H9 (cell line): ENCODE measurements around the gene LMF2. TPM values are rescaled to one million over a fixed set of nuclear protein-coding genes. Genes with fewer than 3 reads are reported as not detected.

Source experiments
- DNase-seq: peaks from one replicate; pipeline ENCODE4 v3.0.0-alpha.2; 2017
- H2AFZ ChIP-seq: one replicate; pipeline ENCODE4 v1.6.1; 2013; ENCODE audit warnings: mild to moderate bottlenecking, low read length, control low read depth, moderate library complexity
- H2AK5ac ChIP-seq: 2 replicates; pipeline ENCODE4 v1.6.1; 2013; ENCODE audit warnings: low read length, control low read depth, mixed read lengths; ENCODE audit not compliant: insufficient read length
- H2BK120ac ChIP-seq: one replicate; pipeline ENCODE4 v1.6.1; 2013; ENCODE audit warnings: low read depth, mild to moderate bottlenecking, low read length, control low read depth, inconsistent platforms; ENCODE audit not compliant: poor library complexity, severe bottlenecking
- H2BK12ac ChIP-seq: 2 replicates; pipeline ENCODE4 v1.6.1; 2013; ENCODE audit warnings: low read length, control low read depth, mixed read lengths, low read depth; ENCODE audit not compliant: insufficient read length
- H2BK15ac ChIP-seq: 2 replicates; pipeline ENCODE4 v1.6.1; 2013; ENCODE audit warnings: low read depth, low read length, control low read depth
- H2BK20ac ChIP-seq: one replicate; pipeline ENCODE4 v1.6.1; 2013; ENCODE audit warnings: low read depth, mild to moderate bottlenecking, low read length, control low read depth, inconsistent platforms; ENCODE audit not compliant: poor library complexity, severe bottlenecking
- H2BK5ac ChIP-seq: 2 replicates; pipeline ENCODE4 v1.6.1; 2013; ENCODE audit warnings: low read length, control low read depth, mixed read lengths; ENCODE audit not compliant: insufficient read length
- H3K14ac ChIP-seq: 2 replicates; pipeline ENCODE4 v1.6.1; 2013; ENCODE audit warnings: low read length, control low read depth; ENCODE audit not compliant: insufficient read depth
- H3K18ac ChIP-seq: 2 replicates; pipeline ENCODE4 v1.6.1; 2013; ENCODE audit warnings: low read depth, mild to moderate bottlenecking, mixed read lengths, low read length, control low read depth; ENCODE audit not compliant: insufficient read length
- H3K23ac ChIP-seq: 2 replicates; pipeline ENCODE4 v1.6.1; 2013; ENCODE audit warnings: low read length, control low read depth, mixed read lengths, low read depth; ENCODE audit not compliant: insufficient read length
- H3K23me2 ChIP-seq: 2 replicates; pipeline ENCODE4 v1.6.1; 2013; ENCODE audit warnings: low read depth, mild to moderate bottlenecking, mixed read lengths, low read length, control low read depth; ENCODE audit not compliant: insufficient read length, poor library complexity, severe bottlenecking
- H3K27ac ChIP-seq: 2 replicates; pipeline ENCODE4 v1.5.1; 2013; ENCODE audit warnings: low read length, control low read depth, mixed read lengths, low read depth; ENCODE audit not compliant: insufficient read length
- H3K27me3 ChIP-seq: 2 replicates; pipeline ENCODE4 v1.6.1; 2013; ENCODE audit warnings: low read length, control low read depth, inconsistent platforms; ENCODE audit not compliant: insufficient read depth
- H3K4ac ChIP-seq: 2 replicates; pipeline ENCODE4 v1.6.1; 2013; ENCODE audit warnings: low read depth, mild to moderate bottlenecking, control low read depth, inconsistent platforms, low read length, moderate library complexity
- H3K4me1 ChIP-seq: 2 replicates; pipeline ENCODE4 v1.6.1; 2013; ENCODE audit warnings: low read length, control low read depth, inconsistent platforms; ENCODE audit not compliant: insufficient read depth
- H3K4me2 ChIP-seq: 2 replicates; pipeline ENCODE4 v1.6.1; 2013; ENCODE audit warnings: low read length, control low read depth, mixed read lengths; ENCODE audit not compliant: insufficient read length, insufficient read depth
- H3K56ac ChIP-seq: 2 replicates; pipeline ENCODE4 v1.6.1; 2013; ENCODE audit warnings: low read depth, mild to moderate bottlenecking, mixed read lengths, low read length, control low read depth; ENCODE audit not compliant: insufficient read length
- H3K79me1 ChIP-seq: 2 replicates; pipeline ENCODE4 v1.6.1; 2013; ENCODE audit warnings: low read depth, mild to moderate bottlenecking, moderate library complexity, low read length, control low read depth, inconsistent platforms; ENCODE audit not compliant: insufficient read depth, poor library complexity, severe bottlenecking
- H3K79me2 ChIP-seq: 2 replicates; pipeline ENCODE4 v1.6.1; 2013; ENCODE audit warnings: low read length, control low read depth, inconsistent platforms; ENCODE audit not compliant: insufficient read depth
- H3K9ac ChIP-seq: 2 replicates; pipeline ENCODE4 v1.6.1; 2013; ENCODE audit warnings: low read length, control low read depth, mixed read lengths; ENCODE audit not compliant: insufficient read length; ENCODE audit errors: extremely low read depth
- H3K9me3 ChIP-seq: one replicate; pipeline ENCODE4 v1.6.1; 2013; ENCODE audit warnings: low read depth, low read length, inconsistent platforms; ENCODE audit not compliant: control insufficient read depth
- H3T11ph ChIP-seq: one replicate; pipeline ENCODE4 v1.6.1; 2013; ENCODE audit warnings: mild to moderate bottlenecking, low read length, control low read depth, inconsistent platforms
- H4K20me1 ChIP-seq: one replicate; pipeline ENCODE4 v1.6.1; 2013; ENCODE audit not compliant: control insufficient read depth, insufficient read length, insufficient read depth
- H4K5ac ChIP-seq: 2 replicates; pipeline ENCODE4 v1.6.1; 2013; ENCODE audit warnings: low read depth, mild to moderate bottlenecking, mixed read lengths, low read length, control low read depth; ENCODE audit not compliant: insufficient read length
- H4K8ac ChIP-seq: replicated peaks from 2 replicates; pipeline ENCODE4 v1.6.1; 2013; ENCODE audit warnings: low read length, control low read depth, mixed read lengths, low read depth; ENCODE audit not compliant: insufficient read length
- H4K91ac ChIP-seq: 2 replicates; pipeline ENCODE4 v1.6.1; 2013; ENCODE audit warnings: low read depth, mild to moderate bottlenecking, moderate library complexity, mixed read lengths, low read length, control low read depth; ENCODE audit not compliant: insufficient read length
- H3K27ac Mint-ChIP-seq, 3 experiments: 2 replicates in 2 of 3; 3 replicates in 1 of 3; pipeline ENCODE4 v1.8.0; 2020 to 2021; ENCODE audit warnings: mixed read lengths in 3 of 3, mild to moderate bottlenecking in 1 of 3, moderate library complexity in 1 of 3
- H3K27me3 Mint-ChIP-seq: 2 replicates; pipeline ENCODE4 v1.8.0; 2021; ENCODE audit warnings: low read depth, mild to moderate bottlenecking, moderate library complexity, mixed read lengths
- H3K36me3 Mint-ChIP-seq, 3 experiments: 2 replicates in 2 of 3; 3 replicates in 1 of 3; pipeline ENCODE4 v1.8.0; 2020 to 2021; ENCODE audit warnings: low read depth in 3 of 3, mixed read lengths in 3 of 3; ENCODE audit not compliant: insufficient read depth in 1 of 3
- H3K4me1 Mint-ChIP-seq, 2 experiments: 2 replicates each; pipeline ENCODE4 v1.8.0; 2020; ENCODE audit warnings: mixed read lengths in 2 of 2
- H3K4me3 Mint-ChIP-seq, 2 experiments: 2 replicates in 1 of 2; 3 replicates in 1 of 2; pipeline ENCODE4 v1.8.0; 2020 to 2021; ENCODE audit warnings: mild to moderate bottlenecking in 2 of 2, mixed read lengths in 2 of 2, moderate library complexity in 1 of 2
- H3K9me3 Mint-ChIP-seq, 2 experiments: 2 replicates in 1 of 2; 3 replicates in 1 of 2; pipeline ENCODE4 v1.8.0; 2020; ENCODE audit warnings: mild to moderate bottlenecking in 2 of 2, mixed read lengths in 2 of 2, moderate library complexity in 1 of 2
- CTCF ChIP-seq: fragments of 200-600 bp; sonication (generic); conservative IDR thresholded peaks from 3 replicates; pipeline ENCODE4 v1.8.0; 2021; ENCODE audit warnings: antibody characterized with exemption, mild to moderate bottlenecking
- WGBS: extraction: QIAGEN DNeasy Blood & Tissue Kit; methylation state at CpG from one replicate; pipeline ENCODE4 v1.1.7; 2013; ENCODE audit warnings: missing lambda C conversion rate, low lambda C conversion rate, mixed read lengths; ENCODE audit not compliant: insufficient read length; ENCODE audit errors: extremely low coverage; 5-methylcytosine and 5-hydroxymethylcytosine counted together
- total RNA-seq: library from RNA; stranded (reverse); gene quantifications from 2 replicates; pipeline ENCODE4 v1.2.1, GENCODE V29; 2021

LMF2 gene
- total RNA-seq, 1 experiment from 2014 or later, result 43.6 TPM

GRCh38 chr22:50548040-50548920, 40.8 kb upstream of the LMF2 start:
- Histone ChIP-seq H3K27ac (no peak overlapping the region), H3K18ac (no peak overlapping the region), H3K79me2 (no peaks in the 10 kb centered on the region), H3K9ac (no peak overlapping the region), H3K23ac (no peak overlapping the region), H2AK5ac (no peak overlapping the region), H2BK120ac (no peak overlapping the region), H3T11ph (no peak overlapping the region), H3K4me2 (no peak overlapping the region), H3K56ac (no peak overlapping the region), H3K23me2 (no peaks in the 10 kb centered on the region), H4K8ac (no peak overlapping the region), H3K27me3 (no peaks in the 10 kb centered on the region; the same call in 1 of the 2 replicates), H4K20me1 (no peaks in the 10 kb centered on the region), H3K9me3 (no peaks in the 10 kb centered on the region), H2AFZ (no peak overlapping the region), H3K79me1 (no peaks in the 10 kb centered on the region), H4K5ac (no peak overlapping the region), H3K14ac (no peak overlapping the region), H2BK20ac (no peak overlapping the region), H4K91ac (no peak overlapping the region), H3K4me1 (no peaks in the 10 kb centered on the region), H2BK5ac (no peak overlapping the region), H2BK12ac (no peak overlapping the region), H3K4ac (no peak overlapping the region), H2BK15ac (no peak overlapping the region)
- WGBS, result no CpG with 5 or more reads among the region's 56 CpGs
- peaks cover 38% of the 10 kb centered on the region for H3K27me3 Mint-ChIP-seq
- H3K4me3 Mint-ChIP-seq, result no peak overlapping the region
- H3K9me3 Mint-ChIP-seq, result no peaks in the 10 kb centered on the region
- no peak overlapping the region for H3K27ac Mint-ChIP-seq
- TF ChIP-seq CTCF, result no peak
- H3K4me1 Mint-ChIP-seq, result peaks cover 0 to 3% of the 10 kb centered on the region in 2 experiments; a peak in 1 of 4 replicates
- H3K36me3 Mint-ChIP-seq, result no peaks in the 10 kb centered on the region
- DNase-seq, result no peak
